HepG2 (cell line): ENCODE results near the gene NDUFAF5. TPM values are rescaled to one million over a fixed set of nuclear protein-coding genes. Genes with fewer than 3 reads are reported as not detected.

Source experiments
- ATAC-seq: fragments of 200-7000 bp; cut with Tn5 transposase; 3 replicates; pipeline ENCODE4 v1.9.1; 2020; ENCODE audit warnings: mild to moderate bottlenecking, moderate library complexity
- BruUV-seq: library from RNA; stranded (reverse); fragments of 400-500 nt; replicated peaks from 2 replicates; lab custom pipeline; 2021; lab: Mats Ljungman, UMichigan
- CTCF ChIA-PET: fragments of 300-600 bp; formaldehyde crosslinking; extraction: SDS; loops from one replicate; lab custom pipeline; 2021; ENCODE audit warnings: low total read pairs, inconsistent platforms, low intra/inter-chr PET ratio; lab: Yijun Ruan, JAX
- POLR2A ChIA-PET: fragments of 350-600 bp; sonication (Branson Sonifier 250); formaldehyde crosslinking; loops from one replicate; lab custom pipeline; 2020; ENCODE audit warnings: antibody characterized with exemption, inconsistent platforms; lab: Yijun Ruan, JAX
- DNase-seq: peaks from one replicate; pipeline ENCODE4 v3.0.0-alpha.2; 2015; ENCODE audit warnings: low spot score
- FAIRE-seq: peaks from 3 replicates; lab custom pipeline; 2011; peaks lifted over from hg19 to GRCh38; lab: Jason Lieb, UNC
- H2AFZ ChIP-seq: one replicate; pipeline ENCODE4 v1.6.1; 2011; ENCODE audit warnings: low read length, inconsistent platforms
- H3K27ac ChIP-seq: fragments of 300-600 bp; 3 replicates; pipeline ENCODE4 v1.8.0; 2011; ENCODE audit warnings: mixed run types, mild to moderate bottlenecking, mixed read lengths, low read length, inconsistent platforms; ENCODE audit not compliant: insufficient read depth; ENCODE audit errors: extremely low read length
- H3K27me3 ChIP-seq, 2 experiments: fragments of 200-600 bp in 1 of 2; 2 replicates in 1 of 2; 3 replicates in 1 of 2; pipeline versions ENCODE4 v1.6.0 to v1.8.0; 2011; ENCODE audit warnings: low read length in 2 of 2, mild to moderate bottlenecking in 2 of 2, moderate library complexity in 2 of 2, inconsistent platforms in 1 of 2; ENCODE audit not compliant: insufficient read depth in 2 of 2, control insufficient read depth in 1 of 2
- H3K36me3 ChIP-seq, 2 experiments: fragments of 200-600 bp in 1 of 2; replicated peaks in 1 of 2; 2 replicates in 1 of 2; 3 replicates in 1 of 2; pipeline versions ENCODE4 v1.5.1 to v1.8.0; 2011; ENCODE audit warnings: low read length in 2 of 2, inconsistent platforms in 1 of 2; ENCODE audit not compliant: insufficient read depth in 2 of 2, control insufficient read depth in 1 of 2
- H3K4me1 ChIP-seq: 2 replicates; pipeline ENCODE4 v1.5.1; 2012; ENCODE audit warnings: low read length, inconsistent platforms; ENCODE audit not compliant: insufficient read depth
- H3K4me2 ChIP-seq: 2 replicates; pipeline ENCODE4 v1.6.0; 2011; ENCODE audit warnings: low read depth, low read length, inconsistent platforms
- H3K4me3 ChIP-seq, 3 experiments: fragments of 200-600 bp in 1 of 3; sonication (generic), shearing (Covaris generic) in 1 of 3; replicated peaks in 1 of 3; 2 replicates each; pipeline ENCODE4 v1.5.1; 2011 to 2016; ENCODE audit warnings: low read length in 3 of 3, inconsistent platforms in 2 of 3, low read depth in 2 of 3, mild to moderate bottlenecking in 2 of 3, control low read depth in 1 of 3, mixed read lengths in 1 of 3; ENCODE audit not compliant: insufficient read depth in 1 of 3
- H3K79me2 ChIP-seq: one replicate; pipeline ENCODE4 v1.6.1; 2011; ENCODE audit warnings: low read length, inconsistent platforms; ENCODE audit not compliant: insufficient read depth
- H3K9ac ChIP-seq: 2 replicates; pipeline ENCODE4 v1.6.0; 2011; ENCODE audit warnings: mild to moderate bottlenecking, low read depth, low read length, inconsistent platforms; ENCODE audit not compliant: insufficient read depth
- H3K9me3 ChIP-seq: 2 replicates; pipeline ENCODE4 v1.5.1; 2012; ENCODE audit warnings: mild to moderate bottlenecking, low read length
- H4K20me1 ChIP-seq: 2 replicates; pipeline ENCODE4 v1.6.0; 2011; ENCODE audit warnings: inconsistent platforms, mild to moderate bottlenecking, low read length, moderate library complexity; ENCODE audit not compliant: insufficient read depth
- ARID5B ChIP-seq: IDR thresholded peaks from 2 replicates; pipeline ENCODE4 v1.4.0; 2020; ENCODE audit warnings: mild to moderate bottlenecking, missing genetic modification reagents
- GFI1 ChIP-seq: sonication (generic); formaldehyde crosslinking; IDR thresholded peaks from 2 replicates; pipeline ENCODE4 v1.5.0; 2020; ENCODE audit warnings: missing genetic modification reagents, mild to moderate bottlenecking, borderline replicate concordance
- HIVEP1 ChIP-seq: sonication (generic); formaldehyde crosslinking; IDR thresholded peaks from 2 replicates; pipeline ENCODE4 v1.4.0; 2020; ENCODE audit warnings: mild to moderate bottlenecking, missing genetic modification reagents
- HMGXB3 ChIP-seq: sonication (generic); formaldehyde crosslinking; IDR thresholded peaks from 2 replicates; pipeline ENCODE4 v1.4.0; 2020; ENCODE audit warnings: missing genetic modification reagents, borderline replicate concordance
- NFATC3 ChIP-seq: sonication (generic); formaldehyde crosslinking; IDR thresholded peaks from 2 replicates; pipeline ENCODE4 v1.5.1; 2020; ENCODE audit warnings: mild to moderate bottlenecking, missing genetic modification reagents
- RBM39 ChIP-seq: fragments of 200-400 bp; formaldehyde crosslinking; IDR thresholded peaks from one replicate; pipeline ENCODE4 v1.6.1; 2018; ENCODE audit warnings: antibody characterized with exemption, mild to moderate bottlenecking, low read depth, low read length; ENCODE audit not compliant: poor library complexity, severe bottlenecking
- ZNF557 ChIP-seq: sonication (generic); formaldehyde crosslinking; IDR thresholded peaks from 2 replicates; pipeline ENCODE4 v1.4.0; 2020; ENCODE audit warnings: missing genetic modification reagents
- ZNF687 ChIP-seq: sonication (generic); formaldehyde crosslinking; IDR thresholded peaks from 2 replicates; pipeline ENCODE4 v1.5.1; 2020; ENCODE audit warnings: mild to moderate bottlenecking, missing genetic modification reagents, moderate library complexity
- ZZZ3 ChIP-seq: sonication (generic); formaldehyde crosslinking; IDR thresholded peaks from 2 replicates; pipeline ENCODE4 v1.4.0; 2020; ENCODE audit warnings: missing genetic modification reagents, mild to moderate bottlenecking, borderline replicate concordance
- WGBS: methylation state at CpG from one replicate; pipeline ENCODE4 v1.1.6; 2017; ENCODE audit warnings: low lambda C conversion rate; 5-methylcytosine and 5-hydroxymethylcytosine counted together
- in situ Hi-C: cut with HindIII; loops from 2 replicates; pipeline ENCODE4 v1.10.0; 2017; ENCODE audit warnings: low pct_unique_long_range_greater_than_20kb; ENCODE audit not compliant: extremely low pct_ligation_motif_present
- intact Hi-C: fragments of 100-400 bp; cut with micrococcal nuclease; formaldehyde crosslinking; loops from one replicate; pipeline ENCODE4 v1.10.0; 2022; ENCODE audit not compliant: unreplicated experiment
- polyA plus RNA-seq, 8 experiments: library from polyadenylated mRNA; depleted of rRNA in 3 of 8; stranded (reverse) in 7 of 8; unstranded in 1 of 8; fragments of >200 nt; fragmentation: Illumina TruSeq in 4 of 8; extraction: Trizol in 4 of 8; gene quantifications; 2 replicates each; pipeline versions ENCODE4 v1.2.1 to v1.2.3, GENCODE V29; 2011 to 2016; ENCODE audit warnings: low read depth in 4 of 8, missing spikeins in 1 of 8, mixed read lengths in 1 of 8; ENCODE audit not compliant: insufficient read depth in 1 of 8
- total RNA-seq, 5 experiments: library from RNA; depleted of rRNA; stranded (reverse); fragments of >200 nt; fragmentation: Illumina TruSeq; extraction: Trizol; gene quantifications; 2 replicates each; pipeline ENCODE4 v1.2.3, GENCODE V29; 2016; ENCODE audit warnings: low read depth in 1 of 5
- TF ChIP-seq, protein P1 (sequence below): sonication (generic); formaldehyde crosslinking; IDR thresholded peaks from 2 replicates; pipeline ENCODE4 v1.8.0; 2022; ENCODE audit warnings: low read depth, missing genetic modification reagents

Gene NDUFAF5
- total and polyA plus RNA-seq, 2 of the 13 experiments (the other 11 are each of a cell fraction or from before 2014, with no cell fraction given): 23.1 to 66.7 TPM

- no peaks in the 10 kb centered on the region for H3K79me2 ChIP-seq
- H4K20me1 ChIP-seq: no peaks in the 10 kb centered on the region
- in situ Hi-C loops (no loop called here), intact Hi-C loops (no loop called here)
- H3K4me2 ChIP-seq: no peak overlapping the region
- peaks cover 0 to 12% of the 10 kb centered on the region in 2 experiments; a peak in 2 of 5 replicates for H3K27me3 ChIP-seq
- H3K9me3 ChIP-seq: no peaks in the 10 kb centered on the region
- no peaks in the 10 kb centered on the region for H3K36me3 ChIP-seq
- CTCF ChIA-PET: no interaction called here
- no peaks in the 10 kb centered on the region for H3K4me1 ChIP-seq
- no peak overlapping the region for H3K4me3 ChIP-seq
- no TSS peak for BruUV-seq
- POLR2A ChIA-PET: no interaction called here
- no peak for FAIRE-seq
- no peak for DNase-seq
- no peak for ATAC-seq
- WGBS: 9% methylated on average over 3 of the region's 3 CpGs
- no peak overlapping the region for H3K27ac ChIP-seq
- H2AFZ ChIP-seq: no peak overlapping the region
- H3K9ac ChIP-seq: no peak overlapping the region
- no peak for TF ChIP-seq HMGXB3 (CRISPR knock-in tag)
- no peak for TF ChIP-seq GFI1 (CRISPR knock-in tag)
- TF ChIP-seq, protein P1, sequence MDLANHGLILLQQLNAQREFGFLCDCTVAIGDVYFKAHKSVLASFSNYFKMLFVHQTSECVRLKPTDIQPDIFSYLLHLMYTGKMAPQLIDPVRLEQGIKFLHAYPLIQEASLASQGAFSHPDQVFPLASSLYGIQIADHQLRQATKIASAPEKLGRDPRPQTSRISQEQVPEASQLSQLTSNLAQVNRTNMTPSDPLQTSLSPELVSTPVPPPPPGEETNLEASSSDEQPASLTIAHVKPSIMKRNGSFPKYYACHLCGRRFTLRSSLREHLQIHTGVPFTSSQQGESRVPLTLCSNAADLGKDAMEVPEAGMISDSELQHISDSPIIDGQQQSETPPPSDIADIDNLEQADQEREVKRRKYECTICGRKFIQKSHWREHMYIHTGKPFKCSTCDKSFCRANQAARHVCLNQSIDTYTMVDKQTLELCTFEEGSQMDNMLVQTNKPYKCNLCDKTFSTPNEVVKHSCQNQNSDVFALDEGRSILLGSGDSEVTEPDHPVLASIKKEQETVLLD (CRISPR knock-in tag): no peak
- no peak for TF ChIP-seq NFATC3 (CRISPR knock-in tag)
- no peak for TF ChIP-seq ZNF687 (CRISPR knock-in tag)
- TF ChIP-seq ARID5B (CRISPR knock-in tag): no peak
- no peak for TF ChIP-seq ZNF557
- no peak for TF ChIP-seq ZZZ3
- no peak for TF ChIP-seq HIVEP1 (CRISPR knock-in tag)
- TF ChIP-seq RBM39: no peak
Measured at GRCh38 chr20:13857304-13857703, 72.5 kb downstream of the NDUFAF5 start.
